8988T (cell line): ENCODE measurements around the gene MAT2A.
"Not testable (repeated sequence)": the region's sequence is repeated elsewhere in the genome, so short reads cannot be mapped to it uniquely, and the experiment has no call there.

ENCODE experiments used
- DNase-seq: peaks from one replicate; pipeline ENCODE4 v3.0.0; 2011

The MAT2A gene

GRCh38 chr2:85547859-85548607, 9.1 kb downstream of the MAT2A start:
- no peak for DNase-seq

DNA sequence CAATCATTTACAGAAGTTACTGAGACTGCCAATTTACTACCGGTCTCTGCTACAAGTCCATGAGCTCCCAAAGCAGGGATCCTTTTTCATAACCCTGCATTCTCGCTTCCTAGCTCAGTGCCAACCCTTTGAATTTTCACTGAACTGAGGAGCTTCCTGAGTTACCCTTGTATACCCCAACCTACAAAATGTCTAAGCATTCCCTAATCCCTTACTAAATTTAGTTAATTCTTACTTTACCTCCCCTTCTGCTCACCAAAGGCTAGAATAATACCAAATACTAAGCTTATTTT, 9.6 kb downstream of the MAT2A start:
- DNase-seq, result no peak

- DNase-seq, result no peak
Measured at GRCh38 chr2:85549095-85549494, 10.1 kb downstream of the MAT2A start.

GRCh38 chr2:85549826-85550225, 10.9 kb downstream of the MAT2A start:
- DNase-seq, result peak; percentile 61

DNA sequence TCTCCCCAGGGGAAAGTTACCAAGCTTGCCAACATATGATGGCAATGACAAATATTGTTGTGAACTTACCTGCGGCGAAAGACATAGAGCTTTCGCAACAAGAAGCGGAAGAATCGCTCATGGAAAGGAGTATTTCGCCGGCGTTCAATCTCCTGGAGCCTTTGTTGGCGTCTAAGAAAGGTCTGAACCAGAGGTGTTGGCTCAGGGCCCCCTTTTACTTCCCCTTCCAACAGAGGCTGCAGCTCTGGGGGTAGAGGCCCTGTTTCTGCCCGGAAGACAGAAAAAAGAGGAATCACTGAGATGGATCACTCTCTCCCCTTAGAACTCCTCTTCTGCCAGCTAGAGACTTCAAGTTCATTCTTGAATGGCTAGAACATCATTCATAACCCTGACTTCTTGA, 11.5 kb downstream of the MAT2A start:
- no peak for DNase-seq

- DNase-seq, result no peak
Measured at GRCh38 chr2:85551698-85552678, 13.0 kb downstream of the MAT2A start.

GRCh38 chr2:85553184-85553583, 14.2 kb downstream of the MAT2A start:
- no peak for DNase-seq

GRCh38 chr2:85554980-85555612, 16.1 kb downstream of the MAT2A start:
- no peak for DNase-seq

DNA sequence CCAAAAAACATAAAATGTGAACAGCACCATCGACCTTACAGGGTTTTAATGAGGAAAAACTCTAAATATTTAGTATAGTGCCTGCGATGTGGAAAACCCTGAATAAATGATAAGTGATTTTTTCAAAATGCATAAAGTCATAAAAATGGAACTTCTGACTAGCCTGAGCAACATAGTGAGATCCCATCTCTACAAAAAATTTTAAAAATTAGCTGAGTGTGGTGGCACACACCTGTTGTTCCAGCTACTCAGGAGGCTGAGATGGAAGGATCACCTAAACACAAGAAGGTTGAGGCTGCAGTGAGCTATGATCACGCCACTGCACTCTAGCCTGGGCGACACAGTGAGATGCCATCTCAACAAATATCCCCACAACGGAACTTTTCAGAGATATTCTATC, 18.2 kb downstream of the MAT2A start:
- DNase-seq, result no peak

DNA sequence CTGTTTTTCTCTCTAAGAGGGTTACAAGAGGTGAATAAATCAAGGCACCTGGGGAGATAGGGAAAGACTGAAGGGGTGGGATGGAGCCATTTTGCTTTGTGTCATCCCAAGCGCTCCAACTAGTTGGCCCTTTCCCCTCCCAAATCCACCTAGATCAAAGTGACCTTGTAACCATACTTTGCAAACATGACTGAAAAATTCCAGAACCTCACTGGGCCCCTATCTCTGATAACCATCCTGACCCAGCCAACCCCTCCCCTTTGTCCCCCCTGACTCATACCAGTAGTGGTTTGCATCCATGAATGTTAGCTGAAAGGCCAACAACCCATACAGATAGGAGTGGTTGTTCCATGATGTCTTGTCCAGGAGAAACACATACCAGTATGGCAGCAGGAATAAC, 19.2 kb downstream of the MAT2A start:
- DNase-seq, result no peak

DNA sequence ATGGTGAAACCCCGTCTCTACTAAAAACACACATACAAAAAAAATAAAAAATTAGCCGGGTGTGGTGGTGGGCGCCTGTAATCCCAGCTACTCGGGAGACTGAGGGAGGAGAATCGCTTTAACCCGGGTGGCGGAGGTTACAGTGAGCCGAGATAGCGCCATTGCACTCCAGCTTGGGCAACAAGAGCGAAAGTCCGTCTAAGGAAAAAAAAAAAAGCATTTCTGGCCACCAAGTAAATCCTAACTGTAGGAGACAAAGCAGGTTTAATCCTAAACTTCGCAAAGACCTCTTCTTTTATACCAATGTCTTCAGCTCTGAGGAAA, 21.4 kb downstream of the MAT2A start:
- DNase-seq, result not testable (repeated sequence)

- no peak for DNase-seq
Measured at GRCh38 chr2:85560812-85561279, 21.9 kb downstream of the MAT2A start.

- DNase-seq, result peak; percentile 66
Measured at GRCh38 chr2:85561280-85562212, 22.6 kb downstream of the MAT2A start, which contains the start of gene GGCX. Gene GGCX, minus strand, starts transcription at chr2:85561493. Its CDS starts 65 bp downstream, at chr2:85561428.

DNA sequence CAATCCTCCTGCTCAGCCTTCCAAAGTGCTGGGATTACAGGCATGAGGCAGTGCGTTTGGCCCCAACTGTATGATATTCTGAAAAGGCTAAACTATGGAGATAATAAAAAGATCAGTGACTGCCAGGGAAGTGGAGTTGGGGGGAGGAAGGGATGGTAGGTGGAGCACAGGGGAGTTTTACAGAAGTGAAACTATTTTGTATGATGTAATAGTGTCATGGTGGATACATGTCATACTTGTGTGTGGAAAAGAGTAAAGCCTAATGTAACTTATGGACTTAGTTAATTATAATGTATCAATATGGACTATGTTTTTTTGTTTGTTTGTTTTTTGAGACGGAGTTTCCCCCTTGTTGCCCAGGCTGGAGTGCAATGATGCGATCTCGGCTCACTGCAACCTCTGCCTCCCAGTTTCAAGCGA, 25.2 kb downstream of the MAT2A start:
- DNase-seq, result no peak

GRCh38 chr2:85566265-85566664, 27.3 kb downstream of the MAT2A start:
- DNase-seq, result no peak

DNA sequence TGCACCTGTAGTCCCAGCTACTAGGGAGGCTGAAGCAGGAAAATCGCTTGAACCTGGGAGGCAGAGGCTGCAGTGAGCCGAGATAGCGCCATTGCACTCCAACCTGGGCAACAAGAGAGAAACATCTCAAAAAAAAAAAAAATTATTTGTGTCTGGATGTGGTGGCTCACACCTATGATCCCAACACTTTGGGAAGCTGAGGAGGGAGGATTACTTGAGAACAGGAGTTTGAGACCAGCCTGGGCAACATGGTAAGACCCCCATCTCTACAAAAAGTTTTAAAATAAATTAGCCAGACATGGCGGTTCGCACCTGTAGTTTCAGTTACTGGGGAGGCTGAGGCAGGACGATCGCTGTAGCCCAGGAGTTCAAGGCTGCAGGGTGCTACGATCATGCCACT, 36.8 kb downstream of the MAT2A start:
- DNase-seq, result no peak

DNA sequence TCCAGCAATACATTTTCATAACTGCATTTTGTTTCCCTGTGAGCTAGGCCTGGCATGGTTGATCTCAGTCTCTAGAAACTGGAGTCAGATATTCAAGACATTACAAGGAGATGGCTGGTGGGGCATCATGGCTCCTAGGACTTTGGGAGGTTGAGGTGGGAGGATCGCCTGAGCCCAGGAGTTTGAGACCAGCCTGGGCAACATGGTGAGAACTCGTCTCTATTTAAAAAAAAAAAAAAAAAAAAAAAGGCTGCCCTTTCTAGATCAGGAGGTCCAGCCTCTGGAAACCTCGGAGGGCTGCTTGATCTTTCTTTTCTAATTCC, 38.1 kb downstream of the MAT2A start:
- DNase-seq, result no peak

DNA sequence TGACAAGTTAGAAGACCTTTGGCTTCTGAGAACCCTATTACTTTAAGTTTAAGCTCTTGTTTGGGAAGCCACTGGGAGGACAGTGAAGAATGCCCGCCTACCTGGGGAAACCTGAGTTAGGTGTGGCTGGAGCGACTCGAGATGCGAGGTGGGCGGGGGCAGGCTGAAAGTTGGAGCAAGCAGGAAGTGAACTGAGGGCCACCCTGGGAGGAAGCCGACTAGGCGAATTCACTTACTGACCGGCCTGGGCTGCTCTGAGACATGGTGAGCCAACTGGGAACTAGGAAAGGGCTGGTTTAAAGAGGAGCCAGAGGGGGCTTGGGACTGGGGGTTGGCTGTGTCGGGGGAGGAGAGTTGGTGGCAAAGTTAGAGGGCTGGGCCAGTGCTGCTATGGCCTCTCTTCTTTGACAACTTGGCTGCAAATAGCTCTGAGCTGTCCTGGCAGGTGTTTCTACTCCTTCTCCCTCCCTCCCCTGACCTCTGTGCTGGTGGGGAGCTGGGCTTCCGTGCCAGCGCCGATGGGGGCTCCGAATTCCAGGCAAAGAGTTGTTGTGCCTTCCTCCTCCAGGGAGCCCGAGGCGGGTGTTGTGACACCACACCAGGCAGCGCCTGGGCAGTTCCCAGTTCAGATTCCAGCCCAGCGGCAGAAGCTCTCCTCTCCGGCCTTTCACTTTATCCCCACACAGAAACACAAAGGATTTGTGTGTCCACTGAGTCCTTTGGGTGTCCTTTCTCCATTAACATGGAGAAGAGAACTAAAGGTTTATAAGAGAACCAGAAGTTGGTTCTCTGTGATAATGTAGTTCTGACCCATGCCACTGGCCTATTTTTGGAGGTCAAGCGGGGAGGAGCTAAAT, 38.6 kb downstream of the MAT2A start, which contains the start of gene VAMP8:
Gene VAMP8, plus strand, starts transcription at position 201 of the 857 bp plus-strand sequence. Its CDS starts 61 bp downstream, at position 262.
- no peak for DNase-seq

DNA sequence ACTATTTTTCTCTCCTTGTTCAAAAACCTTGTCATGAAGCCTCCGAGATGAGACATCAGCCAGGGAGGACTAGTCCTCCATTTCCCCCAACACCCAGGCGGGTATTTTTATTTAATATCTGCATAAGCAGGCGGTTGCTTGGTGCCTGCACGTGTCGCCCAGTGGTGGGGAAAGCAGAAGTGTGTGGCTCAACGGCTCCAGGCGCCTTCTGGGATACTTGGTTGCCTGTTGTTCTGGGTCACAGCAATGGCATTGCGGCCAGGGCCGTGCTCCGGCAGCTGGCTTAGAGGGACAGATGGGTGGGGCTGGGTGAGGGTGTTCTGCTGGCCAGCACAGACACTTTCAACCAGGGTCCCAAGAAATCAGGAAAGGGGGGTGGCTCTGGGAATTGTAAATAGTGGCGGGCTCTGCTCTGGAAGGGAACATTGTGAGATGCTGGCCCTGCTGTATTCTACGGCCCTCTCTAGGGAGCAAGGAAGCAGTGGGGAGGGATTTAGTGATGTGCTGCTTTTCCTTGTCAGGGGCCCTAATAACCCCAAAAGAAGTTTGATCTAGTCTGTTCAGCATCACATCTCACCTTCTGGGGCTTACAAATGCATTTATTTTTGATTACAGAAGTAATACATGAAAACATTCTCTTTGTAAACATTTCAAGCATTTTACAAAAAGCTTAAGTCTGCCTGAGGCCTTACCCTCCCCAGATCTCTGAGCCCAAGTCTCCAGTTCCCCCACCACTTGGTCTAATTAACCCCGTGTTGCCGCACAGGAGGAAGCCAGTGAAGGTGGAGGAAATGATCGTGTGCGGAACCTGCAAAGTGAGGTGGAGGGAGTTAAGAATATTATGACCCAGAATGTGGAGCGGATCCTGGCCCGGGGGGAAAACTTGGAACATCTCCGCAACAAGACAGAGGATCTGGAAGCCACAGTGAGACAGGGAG, 39.5 kb downstream of the MAT2A start:
- DNase-seq, result no peak

DNA sequence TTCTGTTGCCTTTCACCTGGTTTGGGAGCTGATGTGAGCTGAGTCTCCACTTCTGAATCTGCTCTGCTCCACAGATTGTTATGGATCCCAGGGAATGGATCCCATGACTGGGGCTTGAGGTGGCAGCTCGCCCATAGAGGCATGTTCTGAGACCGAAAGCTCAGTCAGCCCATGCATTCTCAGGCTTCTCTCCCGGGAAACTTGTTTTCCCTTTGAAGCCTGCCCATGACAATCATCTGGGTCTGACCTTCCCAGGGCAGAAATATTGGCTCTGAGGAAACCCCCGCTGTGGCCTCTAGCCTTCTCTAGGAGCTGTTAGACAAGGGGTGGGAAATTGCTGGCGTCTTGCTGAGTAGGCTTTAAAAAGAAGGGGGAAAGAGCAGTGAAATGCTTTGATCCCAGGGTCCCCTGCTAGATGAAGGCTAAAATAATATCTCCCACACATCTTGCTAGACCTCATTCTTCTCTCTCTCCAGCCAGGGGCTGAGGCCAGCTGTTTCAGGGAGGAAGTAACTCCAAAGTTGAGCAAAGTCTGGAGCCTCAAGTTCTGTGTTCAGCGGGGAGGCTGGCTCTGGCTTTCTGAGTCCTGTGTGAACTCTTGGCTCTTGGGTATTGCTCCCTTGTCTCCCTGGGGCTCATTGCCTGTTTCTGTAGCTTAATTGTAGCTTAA, 40.4 kb downstream of the MAT2A start:
- DNase-seq, result no peak
